Tibial artery (tissue), 4 donors: ENCODE data around the gene SLC45A2.
"Not testable (repeated sequence)": the region's sequence is repeated elsewhere in the genome, so short reads cannot be mapped to it uniquely, and the experiment has no call there.

Experiments
- DNase-seq, 2 donors: peaks; one replicate each; pipeline ENCODE4 v3.0.0-alpha.2; 2019
- H3K27ac ChIP-seq, 2 donors: fragments of 200-600 bp; sonication (generic) in 1 of 2; 1 replicate in 1 of 2; 2 replicates in 1 of 2; pipeline ENCODE4 v1.5.1; 2018 to 2019; ENCODE audit warnings: mild to moderate bottlenecking in 1 of 2
- H3K27me3 ChIP-seq, 2 donors: fragments of 200-600 bp; sonication (generic) in 1 of 2; one replicate each; pipeline versions ENCODE4 v1.5.1 to v1.6.0; 2016 to 2019
- H3K36me3 ChIP-seq, 3 donors: fragments of 200-600 bp; sonication (generic) in 2 of 3; one replicate each; pipeline ENCODE4 v1.5.1; 2016 to 2019; ENCODE audit warnings: mild to moderate bottlenecking in 2 of 3
- H3K4me1 ChIP-seq, 4 donors: fragments of 200-600 bp; sonication (generic) in 2 of 4; 1 replicate in 3 of 4; 2 replicates in 1 of 4; pipeline ENCODE4 v1.5.1; 2016 to 2019
- H3K4me3 ChIP-seq, 2 donors: fragments of 200-600 bp; sonication (generic) in 1 of 2; 1 replicate in 1 of 2; 2 replicates in 1 of 2; pipeline ENCODE4 v1.5.1; 2018 to 2019; ENCODE audit warnings: mild to moderate bottlenecking in 2 of 2
- H3K9me3 ChIP-seq, 3 donors: fragments of 200-600 bp; sonication (generic) in 1 of 3; one replicate each; pipeline ENCODE4 v1.5.1; 2016 to 2019
- intact Hi-C: fragments of 100-400 bp; cut with DNase I; formaldehyde crosslinking; loops from one replicate; pipeline ENCODE4 v1.15.0; 2023; ENCODE audit warnings: low total_unique reads
- TF ChIP-seq, protein P1 (sequence below), 2 experiments: fragments of 200-600 bp in 1 of 2; fragments of 450-650 bp in 1 of 2; IDR thresholded peaks; one replicate each; pipeline ENCODE4 v1.5.1; 2017 to 2019; ENCODE audit warnings: antibody characterized with exemption in 2 of 2, mild to moderate bottlenecking in 1 of 2, moderate library complexity in 1 of 2

The SLC45A2 gene

GRCh38 chr5:34012791-34013190 is 28.3 kb upstream of the SLC45A2 start:
- TF ChIP-seq, protein P1, sequence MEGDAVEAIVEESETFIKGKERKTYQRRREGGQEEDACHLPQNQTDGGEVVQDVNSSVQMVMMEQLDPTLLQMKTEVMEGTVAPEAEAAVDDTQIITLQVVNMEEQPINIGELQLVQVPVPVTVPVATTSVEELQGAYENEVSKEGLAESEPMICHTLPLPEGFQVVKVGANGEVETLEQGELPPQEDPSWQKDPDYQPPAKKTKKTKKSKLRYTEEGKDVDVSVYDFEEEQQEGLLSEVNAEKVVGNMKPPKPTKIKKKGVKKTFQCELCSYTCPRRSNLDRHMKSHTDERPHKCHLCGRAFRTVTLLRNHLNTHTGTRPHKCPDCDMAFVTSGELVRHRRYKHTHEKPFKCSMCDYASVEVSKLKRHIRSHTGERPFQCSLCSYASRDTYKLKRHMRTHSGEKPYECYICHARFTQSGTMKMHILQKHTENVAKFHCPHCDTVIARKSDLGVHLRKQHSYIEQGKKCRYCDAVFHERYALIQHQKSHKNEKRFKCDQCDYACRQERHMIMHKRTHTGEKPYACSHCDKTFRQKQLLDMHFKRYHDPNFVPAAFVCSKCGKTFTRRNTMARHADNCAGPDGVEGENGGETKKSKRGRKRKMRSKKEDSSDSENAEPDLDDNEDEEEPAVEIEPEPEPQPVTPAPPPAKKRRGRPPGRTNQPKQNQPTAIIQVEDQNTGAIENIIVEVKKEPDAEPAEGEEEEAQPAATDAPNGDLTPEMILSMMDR (IDR thresholded peaks at IDR 0.05), result no peak
- no peak overlapping the region for H3K27ac ChIP-seq
- no peaks in the 10 kb centered on the region for H3K27me3 ChIP-seq
- H3K9me3 ChIP-seq, result no peaks in the 10 kb centered on the region
- no peak overlapping the region for H3K4me3 ChIP-seq
- intact Hi-C loops, result no loop called here
- peaks cover 0 to 12% (median 2%) of the 10 kb centered on the region in 4 donors for H3K4me1 ChIP-seq
- H3K36me3 ChIP-seq, result no peaks in the 10 kb centered on the region
- no peak for DNase-seq

GRCh38 chr5:34011536-34011935 is 27.0 kb upstream of the SLC45A2 start:
- Histone ChIP-seq H3K27me3 (no peaks in the 10 kb centered on the region), H3K27ac (no peak overlapping the region), H3K36me3 (no peaks in the 10 kb centered on the region), H3K9me3 (no peaks in the 10 kb centered on the region), H3K4me3 (no peak overlapping the region), H3K4me1 (peaks cover 0 to 18% (median 7%) of the 10 kb centered on the region in 4 donors)
- no peak for DNase-seq
- intact Hi-C loops, result no loop called here
- TF ChIP-seq, protein P1 (IDR thresholded peaks at IDR 0.05), result no peak

- H3K27ac ChIP-seq, H3K4me3 ChIP-seq, H3K36me3 ChIP-seq, DNase-seq, H3K9me3 ChIP-seq, intact Hi-C loops, H3K27me3 ChIP-seq: not testable (repeated sequence)
- H3K4me1 ChIP-seq, result peaks cover 0 to 24% (median 10%) of the 10 kb centered on the region in 4 donors
Measured at GRCh38 chr5:34010146-34010545, 25.7 kb upstream of the SLC45A2 start.

GRCh38 chr5:34009610-34010009 is 25.1 kb upstream of the SLC45A2 start:
- intact Hi-C loops, result no loop called here
- TF ChIP-seq, protein P1 (IDR thresholded peaks at IDR 0.05), result no peak

GRCh38 chr5:34008802-34009201 is 24.3 kb upstream of the SLC45A2 start:
- intact Hi-C loops, result no loop called here
- Histone ChIP-seq H3K4me3 (peak overlapping the region; percentile 70 to 91), H3K4me1 (peaks cover 0 to 24% (median 10%) of the 10 kb centered on the region in 4 donors), H3K9me3 (no peaks in the 10 kb centered on the region), H3K36me3 (peaks cover 0 to 3% (median 0%) of the 10 kb centered on the region in 3 donors), H3K27ac (peak overlapping the region; percentile 89 to 90), H3K27me3 (no peaks in the 10 kb centered on the region)
- no peak for DNase-seq
- TF ChIP-seq, protein P1 (IDR thresholded peaks at IDR 0.05), result no peak

More at GRCh38 chr5:34009610-34010009, 25.1 kb upstream of the SLC45A2 start:
- Histone ChIP-seq H3K27ac (no peak overlapping the region), H3K27me3 (no peaks in the 10 kb centered on the region), H3K4me1 (peaks cover 0 to 24% (median 10%) of the 10 kb centered on the region in 4 donors), H3K4me3 (no peak overlapping the region), H3K9me3 (no peaks in the 10 kb centered on the region), H3K36me3 (no peaks in the 10 kb centered on the region)
- no peak for DNase-seq

GRCh38 chr5:34007621-34008600 is 23.4 kb upstream of the SLC45A2 start, which contains the start of gene AMACR:
Gene AMACR, minus strand, starts transcription at chr5:34008050. Its CDS starts 31 bp downstream, at chr5:34008019.
- intact Hi-C loops, result no loop called here
- peak; percentile 89 to 96 for DNase-seq
- Histone ChIP-seq H3K27ac (peak within 1 kb of the TSS; percentile 89 to 90), H3K9me3 (no peaks in the 10 kb centered on the region), H3K4me3 (peak within 1 kb of the TSS; percentile 70 to 91), H3K27me3 (no peaks in the 10 kb centered on the region), H3K36me3 (peaks cover 0 to 5% (median 3%) of the 10 kb centered on the region in 3 donors), H3K4me1 (peaks cover 0 to 22% (median 9%) of the 10 kb centered on the region in 4 donors)
- TF ChIP-seq, protein P1 (IDR thresholded peaks at IDR 0.05), result no peak
